ENCODE results near the gene LATS1.

- TF ChIP-seq, protein P1, sequence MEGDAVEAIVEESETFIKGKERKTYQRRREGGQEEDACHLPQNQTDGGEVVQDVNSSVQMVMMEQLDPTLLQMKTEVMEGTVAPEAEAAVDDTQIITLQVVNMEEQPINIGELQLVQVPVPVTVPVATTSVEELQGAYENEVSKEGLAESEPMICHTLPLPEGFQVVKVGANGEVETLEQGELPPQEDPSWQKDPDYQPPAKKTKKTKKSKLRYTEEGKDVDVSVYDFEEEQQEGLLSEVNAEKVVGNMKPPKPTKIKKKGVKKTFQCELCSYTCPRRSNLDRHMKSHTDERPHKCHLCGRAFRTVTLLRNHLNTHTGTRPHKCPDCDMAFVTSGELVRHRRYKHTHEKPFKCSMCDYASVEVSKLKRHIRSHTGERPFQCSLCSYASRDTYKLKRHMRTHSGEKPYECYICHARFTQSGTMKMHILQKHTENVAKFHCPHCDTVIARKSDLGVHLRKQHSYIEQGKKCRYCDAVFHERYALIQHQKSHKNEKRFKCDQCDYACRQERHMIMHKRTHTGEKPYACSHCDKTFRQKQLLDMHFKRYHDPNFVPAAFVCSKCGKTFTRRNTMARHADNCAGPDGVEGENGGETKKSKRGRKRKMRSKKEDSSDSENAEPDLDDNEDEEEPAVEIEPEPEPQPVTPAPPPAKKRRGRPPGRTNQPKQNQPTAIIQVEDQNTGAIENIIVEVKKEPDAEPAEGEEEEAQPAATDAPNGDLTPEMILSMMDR (IDR thresholded peaks at IDR 0.05; ENCODE audit: control extremely low read depth in 1 of 3, insufficient read depth in 1 of 3, low read depth in 1 of 3, low read length in 3 of 3): no peak
- no peak for TF ChIP-seq EP300 (IDR thresholded peaks at IDR 0.05; ENCODE audit: borderline replicate concordance in 1 of 2, low read depth in 2 of 2, low read length in 2 of 2)
Observed at GRCh38 chr6:149646599-149646998, 71.3 kb downstream of the LATS1 start.

Measured in H1 (cell line).